Measurements from ENCODE around the gene BCL7A. TPM values are rescaled to one million over a fixed set of nuclear protein-coding genes. Genes with fewer than 3 reads are reported as not detected.

The BCL7A gene
- total and polyA plus RNA-seq, 9 of the 15 experiments (the other 6 are each of a cell fraction or from before 2014, with no cell fraction given), result 0.25 to 21.9 (median 14.9) TPM

- TF ChIP-seq MGA (IDR thresholded peaks at IDR 0.05) (peak; percentile 99), NR2C1 (IDR thresholded peaks at IDR 0.05) (peak; percentile 81), NR2C1 (tag; IDR thresholded peaks at IDR 0.05) (peak; percentile 90), KHSRP (IDR thresholded peaks at IDR 0.05) (no peak), SIX5 (IDR thresholded peaks at IDR 0.05; ENCODE audit: borderline replicate concordance in 1 of 2, insufficient read depth in 1 of 2, low read depth in 1 of 2, low read length in 2 of 2) (no peak), RFX1 (IDR thresholded peaks at IDR 0.05) (peak; percentile 82), RBM15 (IDR thresholded peaks at IDR 0.05; ENCODE audit: insufficient read depth, low read length) (no peak), ZNF143 (CRISPR knock-in tag; IDR thresholded peaks at IDR 0.05) (0 out of 2 replicates have a peak, but pooled peaks have one; percentile 16), CUX1 (CRISPR knock-in tag; IDR thresholded peaks at IDR 0.05) (peak; percentile 97), PRPF4 (IDR thresholded peaks at IDR 0.05; ENCODE audit: insufficient read depth, low read depth, low read length, poor library complexity, severe bottlenecking) (no peak), ZNF644 (tag; IDR thresholded peaks at IDR 0.05; ENCODE audit: low read depth) (peak; percentile 89)
Observed at GRCh38 chr12:122064025-122064777, 42.5 kb downstream of the BCL7A start (continued).
